OCI-M1 (cell line): ENCODE data around the gene SPDL1.

ENCODE experiments used
- DNase-seq: peaks from one replicate; lab custom pipeline; 2025; lab: John Stamatoyannopoulos, UW

SPDL1 gene

DNA sequence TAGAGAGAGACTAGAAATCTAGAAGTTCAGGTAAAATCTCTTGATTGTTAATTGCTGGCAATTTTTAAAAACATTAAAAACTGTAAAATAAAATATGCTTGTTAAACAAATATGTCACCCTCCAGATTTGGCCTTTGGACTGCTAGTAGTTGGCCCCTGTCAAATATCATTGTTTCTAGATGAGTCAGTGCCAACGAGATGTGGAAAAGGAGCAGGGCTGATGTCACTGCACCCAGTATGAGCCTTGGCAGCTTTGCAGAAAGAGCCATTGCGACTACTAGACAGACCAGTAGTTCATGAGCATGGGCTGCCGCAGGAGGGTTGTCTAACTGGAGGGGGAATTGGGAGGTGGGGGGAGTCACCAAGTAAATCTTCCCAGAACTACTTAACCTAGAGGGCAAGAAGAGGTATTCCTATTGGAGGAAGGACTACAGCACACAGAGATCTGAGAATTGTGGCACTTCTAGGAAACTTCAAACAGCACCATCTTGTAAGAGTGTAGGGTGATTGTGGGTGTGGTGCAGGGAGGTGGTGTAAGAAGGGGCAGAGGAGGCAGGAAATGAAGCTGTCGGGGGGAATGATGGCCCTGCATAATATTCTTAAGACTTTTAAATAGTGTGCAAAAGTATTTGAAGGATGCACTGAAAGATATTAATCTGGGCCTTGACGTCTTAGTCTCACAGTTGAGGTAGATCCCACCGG lies 46.4 kb downstream of the SPDL1 start:
- no peak for DNase-seq

DNA sequence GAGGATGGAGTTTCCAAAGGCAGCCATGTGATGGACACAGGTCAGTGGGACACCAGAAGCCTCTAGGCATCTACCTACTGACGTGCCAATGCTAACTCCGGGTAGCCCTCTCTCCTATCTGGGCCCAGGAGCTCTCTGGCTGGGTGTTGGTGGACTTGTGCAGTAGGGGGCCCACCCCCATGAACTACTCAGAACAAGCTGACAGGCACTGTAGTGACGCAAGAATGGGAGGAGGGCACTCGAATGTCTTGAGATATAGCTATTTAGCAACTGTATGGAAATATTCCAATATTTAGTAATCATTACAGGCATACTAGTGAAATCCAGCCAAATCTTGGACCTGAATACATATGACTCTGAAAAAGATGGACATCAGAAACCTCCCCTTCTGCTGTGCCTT lies 47.8 kb downstream of the SPDL1 start:
- DNase-seq = no peak

DNA sequence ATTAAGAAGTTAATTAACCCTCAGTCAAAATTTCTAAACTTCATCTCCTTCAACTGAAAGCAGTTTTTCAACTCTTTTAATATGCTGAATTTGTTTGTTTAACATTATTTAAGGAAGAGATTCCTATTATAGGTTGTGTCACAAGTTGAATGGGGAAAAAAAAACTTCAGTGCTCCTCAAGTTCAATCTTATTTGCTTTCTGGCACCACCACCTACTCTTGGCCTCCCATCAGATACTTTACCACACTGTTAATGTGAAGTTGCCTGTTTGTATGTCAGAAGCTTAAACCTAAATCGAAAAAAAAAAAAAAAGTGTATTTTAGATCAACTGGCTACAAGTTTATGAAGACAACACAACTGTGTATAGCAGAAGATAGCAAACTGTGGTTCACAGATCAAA lies 49.4 kb downstream of the SPDL1 start:
- DNase-seq = no peak

DNA sequence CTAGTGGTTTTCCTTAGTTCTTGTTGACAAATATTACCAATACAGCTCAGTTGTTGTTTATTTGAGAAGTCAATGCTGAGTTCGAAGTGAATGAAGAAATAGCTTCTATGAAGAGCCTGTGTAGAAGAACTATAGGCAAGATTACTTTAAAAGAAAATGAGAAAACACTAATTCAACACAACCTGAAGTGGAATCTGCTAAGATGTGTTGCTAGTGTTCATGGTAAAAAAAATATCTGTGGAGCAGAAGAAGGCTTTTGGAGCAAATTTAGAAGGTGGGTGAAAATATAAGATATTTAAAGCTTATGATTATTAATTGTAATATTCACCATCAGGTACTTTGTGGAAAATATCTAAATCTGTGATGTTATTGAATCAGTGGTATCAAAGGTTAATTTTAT lies 51.0 kb downstream of the SPDL1 start:
- no peak for DNase-seq

DNA sequence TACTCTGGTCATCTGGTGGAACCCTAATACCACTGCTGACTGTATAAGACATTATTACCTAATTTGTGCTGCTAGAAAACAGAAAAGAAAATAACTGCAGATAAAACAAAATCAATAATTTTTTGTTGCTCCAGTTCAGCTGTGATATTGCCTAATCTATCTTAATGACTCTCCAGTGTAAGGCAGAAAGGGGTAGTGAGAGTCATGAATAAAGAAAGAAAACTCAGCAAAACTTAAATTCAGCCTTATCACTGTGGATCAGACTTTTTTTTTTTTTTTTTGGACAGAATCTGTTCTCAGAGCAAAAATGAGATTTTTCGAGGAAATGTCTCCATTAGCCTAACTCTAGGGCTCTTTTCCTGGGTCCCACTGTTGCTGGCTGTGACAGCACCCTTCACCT lies 52.4 kb downstream of the SPDL1 start:
- DNase-seq = peak; percentile 15

DNA sequence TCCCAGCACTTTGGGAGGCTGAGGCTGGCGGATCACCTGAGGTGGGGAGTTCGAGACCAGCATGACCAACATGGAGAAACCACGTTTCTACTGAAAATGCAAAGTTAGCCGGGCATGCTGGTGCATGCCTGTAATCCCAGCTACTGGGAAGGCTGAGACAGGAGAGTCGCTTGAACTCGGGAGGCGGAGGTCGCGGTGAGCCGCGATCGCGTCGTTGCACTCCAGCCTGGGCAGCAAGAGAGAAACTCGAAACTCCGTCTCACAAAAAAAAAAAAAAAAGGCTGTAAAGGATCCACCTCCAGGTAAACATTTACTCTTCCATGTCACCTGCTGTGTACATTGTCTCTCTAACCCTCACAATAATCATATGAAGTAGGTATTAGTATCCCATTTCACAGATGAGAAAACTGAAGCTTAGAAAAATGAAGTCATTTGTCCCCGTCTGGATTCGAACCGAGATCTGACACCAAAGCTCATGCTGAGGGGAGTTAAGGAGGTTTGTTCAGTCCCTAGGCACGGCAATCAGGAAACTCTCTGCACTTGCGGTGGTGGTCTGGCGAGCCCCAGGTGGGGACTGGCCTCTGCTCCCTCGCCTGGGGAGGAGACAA lies 53.0 kb downstream of the SPDL1 start:
- peak; percentile 83 for DNase-seq

DNA sequence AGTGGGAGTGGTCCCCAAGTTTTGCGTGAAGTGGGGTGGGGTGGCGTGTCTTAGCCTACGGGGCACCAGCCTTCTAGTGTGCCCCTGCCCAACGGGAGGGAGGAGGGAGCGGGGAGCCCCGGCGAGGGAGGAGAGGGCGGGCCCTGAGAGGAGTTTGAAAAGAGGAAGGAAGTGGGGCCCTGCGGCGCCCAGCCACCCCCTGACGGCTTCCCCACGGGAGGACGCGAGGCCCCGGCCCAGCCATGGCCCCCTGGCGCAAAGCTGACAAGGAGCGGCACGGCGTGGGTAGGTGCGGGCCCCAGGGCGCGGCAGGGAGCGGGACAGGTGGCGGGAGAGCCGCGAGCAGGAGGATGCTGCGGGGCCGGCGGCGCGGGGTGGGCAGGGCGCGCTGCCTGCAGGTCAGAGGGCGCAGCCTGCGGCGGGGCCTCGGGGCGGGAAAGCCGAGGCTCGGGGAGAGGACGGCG lies 53.5 kb downstream of the SPDL1 start, which contains the start of gene DOCK2:
Gene DOCK2, plus strand, starts transcription at position 191 of the 464 bp plus-strand sequence. Its CDS starts 52 bp downstream, at position 243.
- peak; percentile 83 for DNase-seq

DNA sequence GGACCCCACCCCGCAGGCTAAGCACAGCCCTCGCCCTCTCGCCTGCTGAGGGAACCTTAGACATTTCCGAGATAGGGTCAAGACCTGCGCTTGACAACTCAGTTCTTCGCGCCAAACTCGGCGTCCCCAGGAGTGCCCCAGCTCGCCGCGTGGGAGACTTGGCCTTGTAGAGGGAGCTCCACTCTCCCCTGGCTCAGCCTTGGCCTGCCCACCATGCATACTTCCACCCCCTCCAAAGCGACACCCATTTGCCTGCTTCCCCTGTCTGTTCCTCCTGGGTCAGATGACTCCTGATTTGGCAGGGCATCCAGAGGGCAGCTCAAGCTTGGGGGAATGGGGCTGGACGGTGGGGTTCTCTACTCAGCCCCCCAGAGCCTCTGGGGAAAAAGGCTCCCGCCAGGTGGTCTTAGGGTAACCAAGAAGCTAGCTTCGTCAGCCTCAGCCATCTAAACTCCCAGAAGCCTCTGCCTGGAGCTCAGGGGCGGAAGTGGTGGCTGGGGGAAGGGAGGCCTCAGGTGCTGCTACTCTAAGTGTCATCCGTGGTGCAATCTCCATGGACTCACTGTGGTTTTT lies 54.1 kb downstream of the SPDL1 start:
- peak; percentile 75 for DNase-seq

DNA sequence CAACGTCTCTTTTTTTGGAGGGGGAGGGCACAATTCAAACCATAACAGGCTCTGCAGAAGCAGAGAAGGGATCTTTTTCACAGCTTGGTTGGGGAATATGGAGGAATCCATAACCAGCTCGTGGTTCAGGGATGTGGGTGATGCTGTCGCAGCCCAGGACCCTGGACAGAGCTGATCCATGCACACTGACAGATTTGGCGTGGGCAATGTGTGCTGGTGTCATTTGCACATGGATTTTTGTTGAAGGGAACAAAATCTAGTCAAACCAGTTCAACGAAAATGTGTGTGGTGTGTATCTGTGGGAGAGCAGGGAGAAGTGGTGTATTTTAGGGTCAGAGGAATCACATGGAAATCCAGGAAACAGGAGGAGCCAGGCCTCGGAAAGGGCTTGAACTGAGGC lies 57.7 kb downstream of the SPDL1 start:
- DNase-seq = no peak

DNA sequence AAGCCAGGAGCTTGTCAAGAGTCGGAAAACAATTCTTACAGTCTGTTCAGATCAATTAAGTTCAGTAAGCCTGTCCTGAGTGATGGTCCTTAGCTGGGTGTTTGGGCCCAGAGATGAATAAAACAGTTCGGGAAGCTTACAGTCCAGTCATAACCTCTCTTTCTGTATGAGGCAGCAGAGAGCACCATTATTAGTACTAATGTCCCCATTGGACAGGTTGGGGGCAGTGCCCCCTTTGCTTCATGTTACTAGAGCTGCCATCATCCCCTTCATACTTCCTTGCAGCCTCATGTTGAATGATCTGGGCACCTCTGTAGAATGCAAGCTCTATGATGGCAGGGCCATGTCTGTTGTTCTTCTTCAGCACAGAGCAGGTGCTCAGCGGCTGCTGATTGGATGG lies 63.3 kb downstream of the SPDL1 start:
- no peak for DNase-seq

DNA sequence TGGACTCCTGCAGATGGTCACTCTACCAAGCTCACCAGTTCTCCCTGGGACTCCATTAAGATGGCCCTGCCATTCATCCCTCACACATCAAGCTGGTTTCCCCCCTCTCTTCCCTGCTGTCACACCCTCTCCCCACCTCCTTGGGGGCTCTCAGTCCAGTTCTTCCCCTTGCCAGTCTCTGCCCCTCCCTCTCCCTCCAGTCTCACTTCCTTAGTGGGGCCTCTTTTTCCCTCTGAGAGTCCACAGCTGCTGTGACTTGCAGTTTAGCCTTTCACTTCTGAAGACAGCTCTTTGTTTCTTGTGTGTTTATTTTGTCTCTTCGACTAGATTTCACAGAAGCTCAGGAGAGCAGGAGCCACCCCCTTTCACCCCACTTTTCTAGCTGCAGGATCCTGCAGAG lies 64.0 kb downstream of the SPDL1 start:
- peak; percentile 10 for DNase-seq

DNA sequence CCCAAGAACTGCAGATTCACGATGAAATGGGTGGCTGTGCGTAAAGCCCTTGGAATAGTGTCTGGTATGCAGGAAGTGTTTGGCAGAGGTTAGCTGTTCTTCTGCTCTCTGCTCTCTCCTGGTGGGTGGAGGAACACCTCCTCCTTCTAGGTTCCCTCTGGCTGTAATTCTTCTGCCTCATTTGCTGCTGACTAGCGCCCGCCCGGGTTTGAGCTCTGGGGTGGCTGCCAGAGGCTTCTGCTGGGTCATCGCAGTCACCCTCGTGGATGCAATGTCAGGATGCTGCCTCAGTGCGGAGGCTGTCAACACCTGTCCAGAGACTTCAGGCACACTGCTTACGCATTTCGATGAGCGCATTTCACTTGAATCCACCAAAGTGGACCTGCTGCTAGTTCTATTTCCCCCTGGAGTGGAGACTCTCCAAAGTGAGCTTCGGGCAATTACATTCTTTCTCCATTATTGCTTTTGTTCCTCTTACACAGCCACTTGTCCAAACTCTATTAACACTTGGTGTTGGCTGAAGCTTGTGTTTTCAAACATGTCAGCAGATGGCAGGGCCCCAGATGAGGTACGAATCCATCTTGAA lies 65.2 kb downstream of the SPDL1 start:
- no peak for DNase-seq

DNA sequence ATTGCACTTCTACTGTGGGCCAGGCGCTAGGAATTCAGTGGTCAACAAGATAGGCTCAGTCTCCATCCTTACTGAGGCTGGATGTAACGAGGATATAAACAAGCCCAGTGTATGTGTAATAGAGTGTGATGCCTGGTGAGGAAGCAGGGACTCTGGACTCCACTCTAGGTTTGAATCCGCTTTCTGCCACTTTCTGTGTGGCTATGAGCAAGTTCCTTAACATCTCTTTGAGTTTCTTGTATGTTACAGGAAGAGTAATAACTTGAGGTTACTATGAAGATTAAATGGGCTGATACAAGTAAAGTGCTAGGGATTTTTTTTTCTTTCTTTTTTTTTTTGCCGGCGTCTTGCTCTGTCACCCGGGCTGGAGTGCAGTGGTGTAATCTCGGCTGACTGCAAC lies 65.9 kb downstream of the SPDL1 start:
- DNase-seq = no peak

DNA sequence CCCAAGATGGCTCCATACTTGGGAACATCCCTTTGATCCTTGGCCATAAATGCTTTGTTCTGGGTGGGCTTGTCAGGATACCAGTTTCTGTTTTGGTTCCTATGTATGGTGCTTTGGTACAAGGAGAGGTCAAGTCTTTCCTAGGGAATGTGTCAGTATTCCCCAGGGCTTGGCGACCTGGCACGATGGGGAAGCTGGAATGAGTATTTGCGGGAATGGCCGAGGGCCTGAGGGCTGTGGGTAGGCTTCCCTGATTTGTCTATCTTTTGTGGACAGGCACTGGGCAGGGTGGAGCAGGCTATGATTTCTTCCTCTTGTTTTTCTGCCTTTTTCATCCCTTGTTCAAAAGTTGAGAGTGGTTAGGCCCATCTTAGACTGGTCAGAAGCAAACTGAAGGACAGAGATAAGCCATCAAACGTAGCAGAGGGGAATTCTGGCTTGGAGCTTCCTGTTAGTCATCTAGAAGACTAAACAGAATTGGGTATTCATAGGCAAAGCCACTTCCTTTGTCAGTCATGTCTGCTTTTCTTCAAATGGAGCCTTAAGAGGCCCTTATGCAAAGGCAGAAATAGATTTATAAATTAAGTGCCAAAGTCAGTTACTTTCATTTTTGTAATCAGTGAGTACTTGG lies 67.2 kb downstream of the SPDL1 start:
- DNase-seq = peak; percentile 91

DNA sequence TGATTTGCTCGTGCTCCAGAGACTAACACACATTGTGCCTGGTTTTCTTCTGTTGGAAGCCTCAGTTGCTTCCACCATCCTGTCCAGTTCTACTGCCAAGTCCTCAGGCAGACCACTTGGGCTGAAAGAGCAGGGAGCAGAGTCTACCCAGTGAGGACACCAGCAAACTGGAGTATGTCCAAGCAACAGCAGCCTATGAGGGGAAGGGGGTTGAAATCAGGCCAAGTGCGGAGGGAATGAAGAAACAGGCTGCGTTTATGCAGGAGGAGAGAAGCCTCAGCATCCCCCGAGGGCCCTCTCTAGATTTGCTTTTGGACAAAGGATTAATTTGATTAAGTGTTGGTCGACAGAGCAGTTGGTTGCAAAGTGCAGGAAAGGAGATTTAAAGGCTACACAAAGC lies 68.0 kb downstream of the SPDL1 start:
- no peak for DNase-seq

DNA sequence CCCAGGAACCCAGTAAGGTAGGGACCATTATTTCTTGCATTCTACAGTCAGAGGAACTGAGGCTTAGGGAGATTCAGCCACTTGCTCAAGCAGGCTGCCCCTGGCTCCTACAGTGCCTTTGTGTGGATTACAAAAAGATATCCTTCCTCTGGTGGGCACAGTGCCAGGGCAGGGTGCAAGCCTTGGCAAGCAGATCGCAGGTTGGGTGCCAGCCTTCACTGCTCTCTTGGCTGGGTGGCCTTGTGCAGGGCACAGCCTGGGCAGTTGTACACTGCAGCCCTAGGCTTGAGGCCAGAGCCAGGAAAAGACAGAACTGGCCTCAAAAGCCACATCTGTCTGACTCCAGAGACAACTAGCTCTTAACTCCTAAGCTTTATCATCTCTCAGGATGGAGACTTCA lies 68.5 kb downstream of the SPDL1 start:
- no peak for DNase-seq

DNA sequence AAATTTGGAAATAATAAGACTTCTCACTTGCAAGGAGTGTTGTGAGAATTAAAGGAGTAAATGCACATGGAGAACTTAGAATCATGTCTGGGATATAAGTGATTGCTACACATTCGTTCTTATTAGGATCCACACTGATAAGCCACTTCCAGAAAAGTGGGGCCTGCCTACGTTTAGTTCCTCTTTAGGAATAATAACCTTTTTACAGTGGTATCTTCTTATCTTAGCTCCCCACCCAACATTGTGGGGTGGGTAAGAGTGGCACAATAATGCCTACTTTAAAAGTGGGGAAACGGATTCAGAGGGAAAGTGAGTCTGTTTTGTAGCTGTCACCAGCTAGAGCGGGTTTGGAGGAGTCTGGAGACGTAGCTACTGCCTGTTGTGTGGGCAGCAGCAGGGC lies 69.5 kb downstream of the SPDL1 start:
- DNase-seq = peak; percentile 60
